Measurements from ENCODE around the gene BPIFB3.
"Not testable (repeated sequence)": the region's sequence is repeated elsewhere in the genome, so short reads cannot be mapped to it uniquely, and the experiment has no call there.

The BPIFB3 gene

GRCh38 chr20:33112547-33113386, 59.1 kb downstream of the BPIFB3 start:
- FAIRE-seq (no peak), DNase-seq (ENCODE audit: insufficient read length, low spot score) (no peak)

DNA sequence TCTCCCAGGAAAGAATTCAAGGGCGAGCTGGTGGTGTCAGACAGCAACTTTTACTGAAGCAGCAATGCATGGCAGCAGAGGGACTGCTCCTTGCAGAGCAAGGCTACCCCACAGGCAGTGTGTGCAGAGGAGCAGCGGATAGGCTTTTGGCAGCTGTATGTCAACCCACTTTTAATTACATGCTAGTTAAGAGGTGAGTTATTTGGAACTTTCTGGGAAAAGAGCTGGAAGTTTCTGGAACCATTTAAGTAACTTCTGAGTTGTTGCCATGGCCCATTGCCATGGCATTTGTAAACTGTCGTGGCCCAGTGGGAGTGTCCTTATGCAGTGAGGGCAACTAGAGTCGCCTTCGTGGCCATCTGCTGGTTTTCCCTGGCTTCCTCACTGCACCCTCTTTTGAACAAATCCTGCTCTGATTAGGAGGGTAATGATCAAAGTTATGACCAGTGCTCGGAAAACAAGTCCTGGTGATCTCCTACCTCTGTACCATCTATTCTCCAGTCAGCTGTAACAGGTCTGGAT, 59.7 kb downstream of the BPIFB3 start:
- FAIRE-seq (no peak), DNase-seq (ENCODE audit: insufficient read length, low spot score) (no peak)

- FAIRE-seq; DNase-seq (ENCODE audit: insufficient read length, low spot score): not testable (repeated sequence)
Observed at GRCh38 chr20:33115501-33115900, 61.8 kb downstream of the BPIFB3 start.

- no peak for DNase-seq (ENCODE audit: insufficient read length, low spot score)
- no peak for FAIRE-seq
Observed at GRCh38 chr20:33119725-33120720, 66.3 kb downstream of the BPIFB3 start.

GRCh38 chr20:33120934-33121333, 67.2 kb downstream of the BPIFB3 start:
- FAIRE-seq: no peak
- no peak for DNase-seq (ENCODE audit: insufficient read length, low spot score)

- not testable (repeated sequence) for FAIRE-seq; DNase-seq (ENCODE audit: insufficient read length, low spot score)
Observed at GRCh38 chr20:33122297-33122696, 68.6 kb downstream of the BPIFB3 start.

Measured in HTR-8/SVneo (cell line).